DOHH2 (cell line): ENCODE data around the gene MARCHF11.

Experiments
- EZH2phosphoT487 ChIP-seq: fragments of 200-600 bp; sonication (generic); IDR thresholded peaks from 2 replicates; pipeline ENCODE4 v1.6.1; 2017; ENCODE audit warnings: borderline replicate concordance, mild to moderate bottlenecking, antibody characterized with exemption, low read length, moderate library complexity, mixed read lengths
- TF ChIP-seq, protein P1 (sequence below): fragments of 200-600 bp; sonication (generic); IDR thresholded peaks from one replicate; pipeline ENCODE4 v1.5.1; 2014; ENCODE audit warnings: antibody characterized with exemption, mild to moderate bottlenecking, low read depth, low read length; ENCODE audit not compliant: poor library complexity, severe bottlenecking

DNA sequence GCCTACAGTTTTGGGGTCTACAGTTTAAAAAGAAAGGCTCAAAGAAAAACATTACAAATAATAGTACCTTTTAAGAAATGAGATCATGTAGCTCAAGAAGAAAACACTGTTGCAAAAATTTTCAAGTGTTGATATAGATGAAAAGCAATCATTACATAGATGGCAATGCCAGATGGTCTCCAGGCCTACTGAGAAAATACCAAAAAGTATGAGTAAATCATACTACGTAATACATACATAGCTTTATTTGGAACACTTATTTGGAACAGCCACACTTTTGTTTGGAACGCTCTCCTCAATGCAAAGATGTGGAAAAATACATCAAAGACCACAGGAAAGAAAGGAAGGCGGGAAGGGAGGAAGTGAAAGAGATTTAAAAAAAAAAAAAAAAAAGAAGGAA is 44.1 kb downstream of the MARCHF11 start:
- no peak for TF ChIP-seq EZH2phosphoT487
- TF ChIP-seq, protein P1, sequence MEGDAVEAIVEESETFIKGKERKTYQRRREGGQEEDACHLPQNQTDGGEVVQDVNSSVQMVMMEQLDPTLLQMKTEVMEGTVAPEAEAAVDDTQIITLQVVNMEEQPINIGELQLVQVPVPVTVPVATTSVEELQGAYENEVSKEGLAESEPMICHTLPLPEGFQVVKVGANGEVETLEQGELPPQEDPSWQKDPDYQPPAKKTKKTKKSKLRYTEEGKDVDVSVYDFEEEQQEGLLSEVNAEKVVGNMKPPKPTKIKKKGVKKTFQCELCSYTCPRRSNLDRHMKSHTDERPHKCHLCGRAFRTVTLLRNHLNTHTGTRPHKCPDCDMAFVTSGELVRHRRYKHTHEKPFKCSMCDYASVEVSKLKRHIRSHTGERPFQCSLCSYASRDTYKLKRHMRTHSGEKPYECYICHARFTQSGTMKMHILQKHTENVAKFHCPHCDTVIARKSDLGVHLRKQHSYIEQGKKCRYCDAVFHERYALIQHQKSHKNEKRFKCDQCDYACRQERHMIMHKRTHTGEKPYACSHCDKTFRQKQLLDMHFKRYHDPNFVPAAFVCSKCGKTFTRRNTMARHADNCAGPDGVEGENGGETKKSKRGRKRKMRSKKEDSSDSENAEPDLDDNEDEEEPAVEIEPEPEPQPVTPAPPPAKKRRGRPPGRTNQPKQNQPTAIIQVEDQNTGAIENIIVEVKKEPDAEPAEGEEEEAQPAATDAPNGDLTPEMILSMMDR: no peak
